ENCODE results near the gene ZNF664.

Gene ZNF664

GRCh38 chr12:124047045-124047566 is 74.1 kb downstream of the ZNF664 start:
- in situ Hi-C loops (cut with MboI; ENCODE audit: low sequenced_read_pairs): loop anchor here (10.0 to 25.0 kb wide), 2 partner anchors 268 to 415 kb away; no protein-coding TSS in a partner anchor

- in situ Hi-C loops (cut with MboI; ENCODE audit: low sequenced_read_pairs): loop anchor here (10.0 to 25.0 kb wide), 2 partner anchors 265 to 413 kb away; no protein-coding TSS in a partner anchor
Observed at GRCh38 chr12:124049451-124050094, 76.6 kb downstream of the ZNF664 start.

- in situ Hi-C loops (cut with MboI; ENCODE audit: low sequenced_read_pairs): no loop called here
Observed at GRCh38 chr12:124053851-124054250, 80.8 kb downstream of the ZNF664 start.

DNA sequence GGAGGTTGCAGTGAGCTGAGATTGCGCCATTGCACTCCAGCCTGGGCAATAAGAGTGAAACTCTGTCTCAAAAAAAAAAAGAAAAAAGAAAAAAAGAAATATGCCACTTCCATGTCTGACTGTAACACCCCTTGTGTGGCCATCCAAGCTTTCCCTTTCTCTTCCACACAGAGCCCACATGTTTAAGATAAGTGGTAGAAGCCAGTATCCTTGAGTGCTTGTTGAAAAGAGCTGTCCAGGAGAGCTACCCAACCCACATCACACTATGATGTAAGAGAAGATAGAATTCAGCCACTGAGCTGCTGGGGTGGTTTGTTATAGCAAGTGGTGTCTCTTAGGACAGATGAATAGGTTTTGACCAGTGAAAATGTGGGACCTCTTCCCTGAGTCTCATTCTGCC is 82.1 kb downstream of the ZNF664 start:
- in situ Hi-C loops (cut with MboI; ENCODE audit: low sequenced_read_pairs): no loop called here

DNA sequence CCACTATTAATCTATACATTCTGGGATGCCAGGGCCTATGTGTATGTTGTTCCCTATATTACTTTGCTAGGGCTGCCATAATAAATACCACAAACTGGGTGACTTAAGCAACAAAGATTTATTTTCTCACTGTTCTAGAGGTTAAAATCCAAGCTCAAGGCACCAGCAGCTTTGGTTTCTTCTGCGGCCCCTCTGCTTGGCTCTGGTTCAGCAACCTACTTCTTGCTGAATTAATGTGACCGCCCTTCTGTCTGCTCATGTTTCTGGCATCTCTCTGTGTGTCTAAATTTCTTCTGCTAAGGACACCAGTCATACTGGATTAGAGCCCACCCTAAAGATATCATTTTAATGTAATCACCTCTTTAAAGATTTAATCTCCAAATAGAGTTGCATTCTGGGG is 84.7 kb downstream of the ZNF664 start:
- in situ Hi-C loops (cut with MboI; ENCODE audit: low sequenced_read_pairs): no loop called here

GRCh38 chr12:124059752-124060151 is 86.7 kb downstream of the ZNF664 start:
- in situ Hi-C loops (cut with MboI; ENCODE audit: low sequenced_read_pairs): no loop called here
